Nephron (organoid): ENCODE results near the gene WFDC5.

Source experiments
- H3K27ac Mint-ChIP-seq, 3 experiments: 2 replicates each; pipeline ENCODE4 v1.8.0; 2020; ENCODE audit warnings: mixed read lengths in 3 of 3, mild to moderate bottlenecking in 2 of 3, moderate library complexity in 1 of 3
- H3K27me3 Mint-ChIP-seq: 2 replicates; pipeline ENCODE4 v1.8.0; 2021; ENCODE audit warnings: low read depth, mild to moderate bottlenecking, moderate library complexity, mixed read lengths
- H3K36me3 Mint-ChIP-seq: 2 replicates; pipeline ENCODE4 v1.8.0; 2020; ENCODE audit warnings: low read depth, mixed read lengths
- H3K4me1 Mint-ChIP-seq: 2 replicates; pipeline ENCODE4 v1.8.0; 2020; ENCODE audit warnings: mixed read lengths
- H3K4me3 Mint-ChIP-seq, 3 experiments: 2 replicates each; pipeline ENCODE4 v1.8.0; 2020; ENCODE audit warnings: mild to moderate bottlenecking in 3 of 3, mixed read lengths in 3 of 3, moderate library complexity in 2 of 3
- H3K9me3 Mint-ChIP-seq: 2 replicates; pipeline ENCODE4 v1.8.0; 2020; ENCODE audit warnings: mixed read lengths
- CTCF ChIP-seq, 3 experiments: fragments of 200-600 bp; sonication (generic); IDR thresholded peaks; one replicate each; pipeline ENCODE4 v1.5.0; 2021; ENCODE audit warnings: antibody characterized with exemption in 3 of 3; ENCODE audit not compliant: unreplicated experiment in 3 of 3

WFDC5 gene

GRCh38 chr20:45085289-45085688 lies 29.7 kb downstream of the WFDC5 start:
- no peak for TF ChIP-seq CTCF (IDR thresholded peaks at IDR 0.05; ENCODE audit: unreplicated experiment in 3 of 3)
- Mint-ChIP-seq H3K9me3 (peaks cover 18% of the 10 kb centered on the region), H3K4me1 (peaks cover 17% of the 10 kb centered on the region), H3K27me3 (no peaks in the 10 kb centered on the region), H3K27ac (no peak overlapping the region), H3K4me3 (no peak overlapping the region), H3K36me3 (peaks cover 45% of the 10 kb centered on the region)

GRCh38 chr20:45083127-45083526 lies 31.8 kb downstream of the WFDC5 start:
- Mint-ChIP-seq H3K27ac (no peak overlapping the region), H3K36me3 (peaks cover 52% of the 10 kb centered on the region), H3K4me3 (no peak overlapping the region), H3K27me3 (no peaks in the 10 kb centered on the region), H3K4me1 (peaks cover 10% of the 10 kb centered on the region), H3K9me3 (peaks cover 18% of the 10 kb centered on the region)
- no peak for TF ChIP-seq CTCF (IDR thresholded peaks at IDR 0.05; ENCODE audit: unreplicated experiment in 3 of 3)

- Mint-ChIP-seq H3K36me3 (peaks cover 52% of the 10 kb centered on the region), H3K9me3 (peaks cover 18% of the 10 kb centered on the region), H3K4me1 (peaks cover 4% of the 10 kb centered on the region), H3K4me3 (no peak overlapping the region), H3K27ac (no peak overlapping the region), H3K27me3 (no peaks in the 10 kb centered on the region)
- TF ChIP-seq CTCF (IDR thresholded peaks at IDR 0.05; ENCODE audit: unreplicated experiment in 3 of 3) = no peak
Measured at GRCh38 chr20:45082468-45082867, 32.5 kb downstream of the WFDC5 start.

GRCh38 chr20:45080867-45081624 lies 33.9 kb downstream of the WFDC5 start:
- no peak overlapping the region for H3K27ac Mint-ChIP-seq
- H3K4me1 Mint-ChIP-seq = no peaks in the 10 kb centered on the region
- H3K4me3 Mint-ChIP-seq = no peak overlapping the region
- H3K9me3 Mint-ChIP-seq = peaks cover 18% of the 10 kb centered on the region
- H3K27me3 Mint-ChIP-seq = no peaks in the 10 kb centered on the region
- TF ChIP-seq CTCF (IDR thresholded peaks at IDR 0.05; ENCODE audit: unreplicated experiment in 3 of 3) = peak; percentile 24 to 32 (median 25)
- peaks cover 57% of the 10 kb centered on the region for H3K36me3 Mint-ChIP-seq

- TF ChIP-seq CTCF (IDR thresholded peaks at IDR 0.05; ENCODE audit: unreplicated experiment in 3 of 3) = no peak
- Mint-ChIP-seq H3K4me3 (no peak overlapping the region), H3K9me3 (peaks cover 10% of the 10 kb centered on the region), H3K27ac (no peak overlapping the region), H3K4me1 (no peaks in the 10 kb centered on the region), H3K36me3 (peaks cover 41% of the 10 kb centered on the region), H3K27me3 (no peaks in the 10 kb centered on the region)
Measured at GRCh38 chr20:45077559-45077958, 37.4 kb downstream of the WFDC5 start.

GRCh38 chr20:45073221-45073620 lies 41.8 kb downstream of the WFDC5 start:
- H3K4me3 Mint-ChIP-seq = no peak overlapping the region
- H3K27ac Mint-ChIP-seq = no peak overlapping the region
- no peak for TF ChIP-seq CTCF (IDR thresholded peaks at IDR 0.05; ENCODE audit: unreplicated experiment in 3 of 3)

More at GRCh38 chr20:45073221-45073620, 41.8 kb downstream of the WFDC5 start:
- no peaks in the 10 kb centered on the region for H3K4me1 Mint-ChIP-seq
- no peaks in the 10 kb centered on the region for H3K9me3 Mint-ChIP-seq
- H3K36me3 Mint-ChIP-seq = peaks cover 23% of the 10 kb centered on the region
- no peaks in the 10 kb centered on the region for H3K27me3 Mint-ChIP-seq
